Neural cell (in vitro differentiated cells): ENCODE measurements around the gene RTN4RL1. TPM values are rescaled to one million over a fixed set of nuclear protein-coding genes. Genes with fewer than 3 reads are reported as not detected.

Experiments used
- H2AFZ ChIP-seq: fragments of 200-600, 300-800 bp; sonication (generic), shearing (Covaris generic); 2 replicates; pipeline ENCODE4 v1.6.0; 2014; ENCODE audit warnings: low read depth, mild to moderate bottlenecking, antibody characterized with exemption, low read length, moderate library complexity
- H3F3A ChIP-seq: fragments of 200-600 bp; shearing (Covaris generic); 2 replicates; pipeline ENCODE4 v1.6.1; 2016; ENCODE audit warnings: mild to moderate bottlenecking, moderate library complexity, mixed read lengths, antibody characterized with exemption, low read length; ENCODE audit not compliant: insufficient read depth, poor library complexity, severe bottlenecking
- H3K27ac ChIP-seq: fragments of 200-600, 300-800 bp; sonication (generic), shearing (Covaris generic); 2 replicates; pipeline ENCODE4 v1.5.1; 2014; ENCODE audit warnings: mild to moderate bottlenecking, low read length, moderate library complexity
- H3K27me3 ChIP-seq: fragments of 300-800, 200-600 bp; sonication (generic), shearing (Covaris generic); 2 replicates; pipeline ENCODE4 v1.6.0; 2014; ENCODE audit warnings: mild to moderate bottlenecking, low read depth, low read length, moderate library complexity; ENCODE audit not compliant: insufficient read depth
- H3K36me3 ChIP-seq: fragments of 300-800, 200-600 bp; sonication (generic), shearing (Covaris generic); 2 replicates; pipeline ENCODE4 v1.5.1; 2014; ENCODE audit warnings: mild to moderate bottlenecking, antibody characterized with exemption, low read length, moderate library complexity; ENCODE audit not compliant: insufficient read depth
- H3K4me2 ChIP-seq: fragments of 300-800, 200-600 bp; sonication (generic), shearing (Covaris generic); 2 replicates; pipeline ENCODE4 v1.6.0; 2014; ENCODE audit warnings: mild to moderate bottlenecking, low read length
- H3K4me3 ChIP-seq: fragments of 300-800, 200-600 bp; sonication (generic), shearing (Covaris generic); 2 replicates; pipeline ENCODE4 v1.5.1; 2014; ENCODE audit warnings: mild to moderate bottlenecking, low read length, moderate library complexity
- H3K79me2 ChIP-seq: fragments of 200-600 bp; shearing (Covaris generic); replicated peaks from 2 replicates; pipeline ENCODE4 v1.6.0; 2014; ENCODE audit warnings: mild to moderate bottlenecking, low read length, moderate library complexity; ENCODE audit not compliant: insufficient read depth
- H3K9ac ChIP-seq: fragments of 300-800, 200-600 bp; sonication (generic), shearing (Covaris generic); 2 replicates; pipeline ENCODE4 v1.6.1; 2016; ENCODE audit warnings: mild to moderate bottlenecking, low read length, mixed read lengths
- H3K9me2 ChIP-seq: fragments of 200-600 bp; shearing (Covaris generic); 2 replicates; pipeline ENCODE4 v1.6.1; 2016; ENCODE audit warnings: mild to moderate bottlenecking, low read length, mixed read lengths; ENCODE audit not compliant: insufficient read depth
- H3K9me3 ChIP-seq: fragments of 200-600, 300-800 bp; sonication (generic), shearing (Covaris generic); 2 replicates; pipeline ENCODE4 v1.6.1; 2016; ENCODE audit warnings: mild to moderate bottlenecking, mixed run types, low read length, moderate library complexity, mixed read lengths
- H4K20me1 ChIP-seq: fragments of 200-600 bp; shearing (Covaris generic); 2 replicates; pipeline ENCODE4 v1.6.1; 2016; ENCODE audit warnings: mild to moderate bottlenecking, mixed run types; ENCODE audit not compliant: insufficient read depth
- CTCF ChIP-seq: fragments of 450-650 bp; IDR thresholded peaks from 2 replicates; pipeline ENCODE4 v1.5.1; 2014; ENCODE audit warnings: antibody characterized with exemption, mild to moderate bottlenecking, moderate library complexity; ENCODE audit not compliant: poor library complexity, severe bottlenecking
- EP300 ChIP-seq: fragments of 450-650 bp; conservative IDR thresholded peaks from 2 replicates; pipeline ENCODE4 v1.6.1; 2014; ENCODE audit warnings: antibody characterized with exemption, mild to moderate bottlenecking, moderate library complexity; ENCODE audit not compliant: poor library complexity, severe bottlenecking
- EZH2 ChIP-seq: fragments of 200-600, 300-800 bp; shearing (Covaris generic), sonication (generic); IDR thresholded peaks from 2 replicates; pipeline ENCODE4 v1.6.1; 2014; ENCODE audit warnings: antibody characterized with exemption, low read length, borderline replicate concordance, mild to moderate bottlenecking; ENCODE audit not compliant: insufficient read depth, poor library complexity, severe bottlenecking
- MXI1 ChIP-seq: fragments of 450-650 bp; conservative IDR thresholded peaks from 2 replicates; pipeline ENCODE4 v1.6.1; 2014; ENCODE audit warnings: antibody characterized with exemption, mild to moderate bottlenecking; ENCODE audit not compliant: poor library complexity, severe bottlenecking
- POLR2AphosphoS5 ChIP-seq: IDR thresholded peaks from 2 replicates; pipeline ENCODE4 v1.6.1; 2012
- RAD21 ChIP-seq: fragments of 450-650 bp; conservative IDR thresholded peaks from 2 replicates; pipeline ENCODE4 v1.6.1; 2014; ENCODE audit warnings: antibody characterized with exemption, mild to moderate bottlenecking, moderate library complexity
- REST ChIP-seq: IDR thresholded peaks from 2 replicates; pipeline ENCODE4 v1.6.1; 2012; ENCODE audit warnings: borderline replicate concordance
- SMC3 ChIP-seq: fragments of 450-650 bp; conservative IDR thresholded peaks from 2 replicates; pipeline ENCODE4 v1.6.1; 2014; ENCODE audit warnings: antibody characterized with exemption, mild to moderate bottlenecking, moderate library complexity; ENCODE audit not compliant: poor library complexity
- TAF1 ChIP-seq: IDR thresholded peaks from 2 replicates; pipeline ENCODE4 v1.6.1; 2012; ENCODE audit warnings: low read depth
- polyA plus RNA-seq: library from polyadenylated mRNA; depleted of rRNA; stranded (reverse); fragments of >200 nt; gene quantifications from 2 replicates; pipeline ENCODE4 v1.2.3, GENCODE V29; 2014

RTN4RL1 gene
- polyA plus RNA-seq, 1 donor from 2014 or later, result 8.1 TPM

- H3K36me3 ChIP-seq, result no peaks in the 10 kb centered on the region
- TF ChIP-seq EZH2, result no peak
- no peak for TF ChIP-seq MXI1
- no peak for TF ChIP-seq TAF1
- no peak for TF ChIP-seq POLR2AphosphoS5
- TF ChIP-seq REST, result no peak
- TF ChIP-seq RAD21, result no peak
- TF ChIP-seq SMC3, result no peak
- no peak for TF ChIP-seq EP300
- TF ChIP-seq CTCF, result no peak
- H3K9ac ChIP-seq, result peak overlapping the region; percentile 12
Observed at GRCh38 chr17:2035541-2036488, 10.7 kb upstream of the RTN4RL1 start.

GRCh38 chr17:2034806-2035540 lies 9.8 kb upstream of the RTN4RL1 start:
- no peaks in the 10 kb centered on the region for H3K9me2 ChIP-seq
- H2AFZ ChIP-seq, result no peak overlapping the region
- no peaks in the 10 kb centered on the region for H3K27me3 ChIP-seq
- H3F3A ChIP-seq, result no peaks in the 10 kb centered on the region
- no peak overlapping the region for H3K4me3 ChIP-seq
- no peaks in the 10 kb centered on the region for H3K9me3 ChIP-seq
- H3K79me2 ChIP-seq, result no peaks in the 10 kb centered on the region
- no peaks in the 10 kb centered on the region for H4K20me1 ChIP-seq
- TF ChIP-seq TAF1, result no peak
- TF ChIP-seq CTCF, result no peak
- no peak for TF ChIP-seq REST
- no peak for TF ChIP-seq EZH2
- no peak for TF ChIP-seq EP300
- TF ChIP-seq RAD21, result no peak
- no peak for TF ChIP-seq SMC3
- TF ChIP-seq POLR2AphosphoS5, result no peak
- no peak for TF ChIP-seq MXI1
- no peak overlapping the region for H3K4me2 ChIP-seq
- peak overlapping the region; percentile 20 for H3K27ac ChIP-seq
- H3K9ac ChIP-seq, result no peak overlapping the region
- no peaks in the 10 kb centered on the region for H3K36me3 ChIP-seq

More at GRCh38 chr17:2035541-2036488, 10.7 kb upstream of the RTN4RL1 start:
- Histone ChIP-seq H3K9me3 (no peaks in the 10 kb centered on the region), H3K79me2 (no peaks in the 10 kb centered on the region), H3K4me2 (no peak overlapping the region), H3K27me3 (no peaks in the 10 kb centered on the region), H3K9me2 (no peaks in the 10 kb centered on the region), H3F3A (no peaks in the 10 kb centered on the region), H3K4me3 (peak overlapping the region; percentile 21), H3K27ac (no peak overlapping the region), H2AFZ (no peak overlapping the region), H4K20me1 (no peaks in the 10 kb centered on the region)
